MM.1S (cell line): ENCODE data around the gene B4GALT7.

Experiments used
- CTCF ChIP-seq: fragments of 300-600 bp; sonication (generic); IDR thresholded peaks from 2 replicates; pipeline ENCODE4 v1.5.1; 2016; ENCODE audit warnings: antibody characterized with exemption, low read length, mixed read lengths
- EZH2 ChIP-seq: fragments of 300-600 bp; sonication (generic); optimal IDR thresholded peaks from 2 replicates; pipeline ENCODE3; 2017; ENCODE audit warnings: low read depth, mild to moderate bottlenecking, antibody characterized with exemption, low read length, mixed read lengths

DNA sequence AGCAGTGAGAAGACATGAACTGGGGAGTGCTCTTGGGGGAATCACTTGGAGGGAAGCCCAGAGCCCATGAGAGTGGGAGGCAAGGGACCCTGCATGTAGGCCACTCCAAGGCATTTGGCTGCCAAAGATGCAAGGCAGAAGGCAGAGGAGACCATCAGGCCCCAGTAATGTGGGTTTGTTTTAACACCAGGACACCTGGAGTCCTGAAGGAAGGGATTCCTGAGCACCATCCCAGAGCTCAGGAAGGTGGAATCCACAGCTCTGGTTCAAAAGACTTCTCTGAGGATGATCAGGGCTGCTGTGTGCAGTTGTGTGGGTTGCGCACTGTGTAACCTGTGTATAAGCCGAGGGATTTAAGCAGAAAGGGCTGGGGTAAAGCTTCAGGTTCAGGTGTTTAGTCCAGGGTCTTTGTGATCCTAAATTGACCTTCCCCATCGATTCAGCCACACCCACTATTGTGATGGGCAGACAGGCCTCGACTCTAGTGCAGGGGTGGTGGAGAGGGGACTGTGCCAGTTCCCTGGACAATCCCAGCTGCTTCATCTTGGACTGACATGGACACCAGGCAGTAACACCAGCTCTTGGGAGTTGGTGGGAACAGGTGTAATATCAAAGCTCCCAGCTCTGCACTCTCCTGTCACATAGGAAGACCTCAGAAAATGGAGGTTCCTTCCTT lies 11.0 kb downstream of the B4GALT7 start:
- TF ChIP-seq CTCF (no peak), EZH2 (no peak)
